SK-N-SH treated with all-trans-retinoic acid at 6 μM for 48 hours (cell line): ENCODE results near the gene CPXM2.

Experiments used
- ATAC-seq: fragments of 200-7000 bp; cut with Tn5 transposase; 3 replicates; pipeline ENCODE4 v1.9.1; 2020; ENCODE audit warnings: mild to moderate bottlenecking, moderate library complexity
- ISL1 ChIP-seq: fragments of 250-450 bp; sonication (Bioruptor Pico); IDR thresholded peaks from 2 replicates; pipeline ENCODE4 v2.1.2; 2022; ENCODE audit warnings: mild to moderate bottlenecking, moderate library complexity
- PATZ1 ChIP-seq: fragments of 250-450 bp; sonication (Bioruptor Pico); IDR thresholded peaks from 2 replicates; pipeline ENCODE4 v1.8.0; 2020; ENCODE audit warnings: mild to moderate bottlenecking, moderate library complexity, borderline replicate concordance
- PPARA ChIP-seq: fragments of 250-450 bp; sonication (Bioruptor Pico); IDR thresholded peaks from 2 replicates; pipeline ENCODE4 v1.5.0; 2020; ENCODE audit warnings: mild to moderate bottlenecking, borderline replicate concordance
- RARB ChIP-seq: fragments of 250-450 bp; sonication (Bioruptor Pico); IDR thresholded peaks from 2 replicates; pipeline ENCODE4 v1.8.0; 2021; ENCODE audit warnings: mild to moderate bottlenecking, moderate library complexity
- SNAI2 ChIP-seq: fragments of 250-450 bp; sonication (Bioruptor Pico); IDR thresholded peaks from 2 replicates; pipeline ENCODE4 v1.5.0; 2020; ENCODE audit warnings: mild to moderate bottlenecking, moderate library complexity
- TCF4 ChIP-seq: fragments of 250-450 bp; sonication (Bioruptor Pico); IDR thresholded peaks from 2 replicates; pipeline ENCODE4 v1.8.0; 2021; ENCODE audit warnings: mild to moderate bottlenecking, moderate library complexity, borderline replicate concordance
- TOX ChIP-seq: fragments of 250-450 bp; sonication (Bioruptor Pico); IDR thresholded peaks from 2 replicates; pipeline ENCODE4 v1.8.0; 2021; ENCODE audit warnings: mild to moderate bottlenecking, moderate library complexity, borderline replicate concordance
- ZFP3 ChIP-seq: fragments of 250-450 bp; sonication (Bioruptor Pico); IDR thresholded peaks from 2 replicates; pipeline ENCODE4 v1.5.0; 2020; ENCODE audit warnings: mild to moderate bottlenecking, moderate library complexity
- ZNF70 ChIP-seq: fragments of 450-650 bp; formaldehyde crosslinking; IDR thresholded peaks from 2 replicates; pipeline ENCODE4 v1.5.0; 2020; ENCODE audit warnings: mild to moderate bottlenecking, moderate library complexity
- ZNF8 ChIP-seq: fragments of 450-650 bp; formaldehyde crosslinking; IDR thresholded peaks from 2 replicates; pipeline ENCODE4 v1.5.0; 2020; ENCODE audit warnings: mild to moderate bottlenecking, moderate library complexity
- TF ChIP-seq, protein P1 (sequence below): fragments of 250-450 bp; sonication (Bioruptor Pico); IDR thresholded peaks from 2 replicates; pipeline ENCODE4 v1.5.1; 2021; ENCODE audit warnings: mild to moderate bottlenecking, moderate library complexity
- TF ChIP-seq, protein P2 (sequence below): fragments of 250-450 bp; sonication (Bioruptor Pico); IDR thresholded peaks from 2 replicates; pipeline ENCODE4 v1.5.0; 2020; ENCODE audit warnings: mild to moderate bottlenecking, moderate library complexity
- TF ChIP-seq, protein P3 (sequence below): fragments of 250-450 bp; sonication (Bioruptor Pico); IDR thresholded peaks from 2 replicates; pipeline ENCODE4 v1.8.0; 2021; ENCODE audit warnings: low read depth, mild to moderate bottlenecking, moderate library complexity, borderline replicate concordance
- TF ChIP-seq, protein P4 (sequence below): fragments of 250-450 bp; sonication (Bioruptor Pico); IDR thresholded peaks from 2 replicates; pipeline ENCODE4 v1.5.1; 2020; ENCODE audit warnings: low read depth, mild to moderate bottlenecking, moderate library complexity

Gene CPXM2

GRCh38 chr10:123755061-123755460, 136.5 kb downstream of the CPXM2 start:
- TF ChIP-seq PATZ1 (no peak), RARB (CRISPR knock-in tag) (no peak)
- no peak for ATAC-seq

DNA sequence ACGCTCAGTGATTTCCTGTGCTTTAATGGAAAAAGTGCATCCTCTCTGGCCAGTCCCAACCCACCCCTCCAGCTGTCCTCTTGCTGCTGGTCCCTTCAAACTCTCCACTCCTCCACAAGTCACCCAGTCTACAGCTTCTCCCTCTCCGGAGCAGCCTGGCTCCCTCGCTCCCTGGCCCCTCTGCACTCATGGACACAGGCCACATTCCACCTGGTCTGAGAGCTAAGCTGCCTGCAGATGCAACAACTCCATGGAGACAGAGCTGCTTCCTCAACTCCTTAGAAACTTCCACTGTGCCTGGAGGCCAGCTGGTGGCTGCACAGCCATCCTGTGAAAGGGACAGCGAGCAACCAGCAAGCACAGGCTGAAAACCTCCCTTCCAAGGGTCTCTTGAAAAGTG, 137.5 kb downstream of the CPXM2 start:
- no peak for TF ChIP-seq ISL1 (CRISPR knock-in tag)
- TF ChIP-seq, protein P1, sequence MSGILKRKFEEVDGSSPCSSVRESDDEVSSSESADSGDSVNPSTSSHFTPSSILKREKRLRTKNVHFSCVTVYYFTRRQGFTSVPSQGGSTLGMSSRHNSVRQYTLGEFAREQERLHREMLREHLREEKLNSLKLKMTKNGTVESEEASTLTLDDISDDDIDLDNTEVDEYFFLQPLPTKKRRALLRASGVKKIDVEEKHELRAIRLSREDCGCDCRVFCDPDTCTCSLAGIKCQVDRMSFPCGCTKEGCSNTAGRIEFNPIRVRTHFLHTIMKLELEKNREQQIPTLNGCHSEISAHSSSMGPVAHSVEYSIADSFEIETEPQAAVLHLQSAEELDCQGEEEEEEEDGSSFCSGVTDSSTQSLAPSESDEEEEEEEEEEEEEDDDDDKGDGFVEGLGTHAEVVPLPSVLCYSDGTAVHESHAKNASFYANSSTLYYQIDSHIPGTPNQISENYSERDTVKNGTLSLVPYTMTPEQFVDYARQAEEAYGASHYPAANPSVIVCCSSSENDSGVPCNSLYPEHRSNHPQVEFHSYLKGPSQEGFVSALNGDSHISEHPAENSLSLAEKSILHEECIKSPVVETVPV (CRISPR knock-in tag), result no peak
- TF ChIP-seq, protein P2, sequence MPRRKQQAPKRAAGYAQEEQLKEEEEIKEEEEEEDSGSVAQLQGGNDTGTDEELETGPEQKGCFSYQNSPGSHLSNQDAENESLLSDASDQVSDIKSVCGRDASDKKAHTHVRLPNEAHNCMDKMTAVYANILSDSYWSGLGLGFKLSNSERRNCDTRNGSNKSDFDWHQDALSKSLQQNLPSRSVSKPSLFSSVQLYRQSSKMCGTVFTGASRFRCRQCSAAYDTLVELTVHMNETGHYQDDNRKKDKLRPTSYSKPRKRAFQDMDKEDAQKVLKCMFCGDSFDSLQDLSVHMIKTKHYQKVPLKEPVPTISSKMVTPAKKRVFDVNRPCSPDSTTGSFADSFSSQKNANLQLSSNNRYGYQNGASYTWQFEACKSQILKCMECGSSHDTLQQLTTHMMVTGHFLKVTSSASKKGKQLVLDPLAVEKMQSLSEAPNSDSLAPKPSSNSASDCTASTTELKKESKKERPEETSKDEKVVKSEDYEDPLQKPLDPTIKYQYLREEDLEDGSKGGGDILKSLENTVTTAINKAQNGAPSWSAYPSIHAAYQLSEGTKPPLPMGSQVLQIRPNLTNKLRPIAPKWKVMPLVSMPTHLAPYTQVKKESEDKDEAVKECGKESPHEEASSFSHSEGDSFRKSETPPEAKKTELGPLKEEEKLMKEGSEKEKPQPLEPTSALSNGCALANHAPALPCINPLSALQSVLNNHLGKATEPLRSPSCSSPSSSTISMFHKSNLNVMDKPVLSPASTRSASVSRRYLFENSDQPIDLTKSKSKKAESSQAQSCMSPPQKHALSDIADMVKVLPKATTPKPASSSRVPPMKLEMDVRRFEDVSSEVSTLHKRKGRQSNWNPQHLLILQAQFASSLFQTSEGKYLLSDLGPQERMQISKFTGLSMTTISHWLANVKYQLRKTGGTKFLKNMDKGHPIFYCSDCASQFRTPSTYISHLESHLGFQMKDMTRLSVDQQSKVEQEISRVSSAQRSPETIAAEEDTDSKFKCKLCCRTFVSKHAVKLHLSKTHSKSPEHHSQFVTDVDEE, result no peak
- no peak for ATAC-seq

- ATAC-seq, result no peak
Observed at GRCh38 chr10:123751342-123752134, 140.1 kb downstream of the CPXM2 start.

GRCh38 chr10:123750901-123751300, 140.7 kb downstream of the CPXM2 start:
- TF ChIP-seq ZFP3 (CRISPR knock-in tag), result no peak
- no peak for TF ChIP-seq TOX (CRISPR knock-in tag)
- TF ChIP-seq, protein P2, result no peak
- no peak for TF ChIP-seq SNAI2 (CRISPR knock-in tag)
- TF ChIP-seq, protein P3, sequence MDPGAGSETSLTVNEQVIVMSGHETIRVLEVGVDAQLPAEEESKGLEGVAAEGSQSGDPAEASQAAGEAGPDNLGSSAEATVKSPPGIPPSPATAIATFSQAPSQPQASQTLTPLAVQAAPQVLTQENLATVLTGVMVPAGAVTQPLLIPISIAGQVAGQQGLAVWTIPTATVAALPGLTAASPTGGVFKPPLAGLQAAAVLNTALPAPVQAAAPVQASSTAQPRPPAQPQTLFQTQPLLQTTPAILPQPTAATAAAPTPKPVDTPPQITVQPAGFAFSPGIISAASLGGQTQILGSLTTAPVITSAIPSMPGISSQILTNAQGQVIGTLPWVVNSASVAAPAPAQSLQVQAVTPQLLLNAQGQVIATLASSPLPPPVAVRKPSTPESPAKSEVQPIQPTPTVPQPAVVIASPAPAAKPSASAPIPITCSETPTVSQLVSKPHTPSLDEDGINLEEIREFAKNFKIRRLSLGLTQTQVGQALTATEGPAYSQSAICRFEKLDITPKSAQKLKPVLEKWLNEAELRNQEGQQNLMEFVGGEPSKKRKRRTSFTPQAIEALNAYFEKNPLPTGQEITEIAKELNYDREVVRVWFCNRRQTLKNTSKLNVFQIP, result no peak
- ATAC-seq, result no peak

More at GRCh38 chr10:123751342-123752134, 140.1 kb downstream of the CPXM2 start:
- TF ChIP-seq, protein P3, result no peak
- TF ChIP-seq TCF4 (CRISPR knock-in tag), result no peak
- no peak for TF ChIP-seq TOX (CRISPR knock-in tag)
- TF ChIP-seq ZNF70 (CRISPR knock-in tag), result no peak
- TF ChIP-seq, protein P2, result no peak
- no peak for TF ChIP-seq SNAI2 (CRISPR knock-in tag)
- TF ChIP-seq, protein P4, sequence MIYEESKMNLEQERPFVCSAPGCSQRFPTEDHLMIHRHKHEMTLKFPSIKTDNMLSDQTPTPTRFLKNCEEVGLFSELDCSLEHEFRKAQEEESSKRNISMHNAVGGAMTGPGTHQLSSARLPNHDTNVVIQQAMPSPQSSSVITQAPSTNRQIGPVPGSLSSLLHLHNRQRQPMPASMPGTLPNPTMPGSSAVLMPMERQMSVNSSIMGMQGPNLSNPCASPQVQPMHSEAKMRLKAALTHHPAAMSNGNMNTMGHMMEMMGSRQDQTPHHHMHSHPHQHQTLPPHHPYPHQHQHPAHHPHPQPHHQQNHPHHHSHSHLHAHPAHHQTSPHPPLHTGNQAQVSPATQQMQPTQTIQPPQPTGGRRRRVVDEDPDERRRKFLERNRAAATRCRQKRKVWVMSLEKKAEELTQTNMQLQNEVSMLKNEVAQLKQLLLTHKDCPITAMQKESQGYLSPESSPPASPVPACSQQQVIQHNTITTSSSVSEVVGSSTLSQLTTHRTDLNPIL, result no peak
- no peak for TF ChIP-seq PPARA
- TF ChIP-seq ZNF8, result no peak
